K562 (cell line): ENCODE measurements around the gene ARHGEF6. TPM values are rescaled to one million over a fixed set of nuclear protein-coding genes. Genes with fewer than 3 reads are reported as not detected.

Source experiments
- ATAC-seq: fragments of 200-7000 bp; cut with Tn5 transposase; 3 replicates; pipeline ENCODE4 v1.9.1; 2020; ENCODE audit warnings: moderate library complexity
- BruUV-seq: library from RNA; stranded (reverse); fragments of 400-500 nt; replicated peaks from 2 replicates; lab custom pipeline; 2021; lab: Mats Ljungman, UMichigan
- CTCF ChIA-PET: fragments of 300-600 bp; formaldehyde crosslinking; extraction: SDS; loops from one replicate; lab custom pipeline; 2021; ENCODE audit warnings: low intra/inter-chr PET ratio; lab: Yijun Ruan, JAX
- POLR2A ChIA-PET: fragments of 300-600, 350-650 bp; sonication (Branson Sonifier 250); formaldehyde crosslinking; extraction: SDS; loops from one replicate; lab custom pipeline; 2021; ENCODE audit warnings: antibody characterized with exemption, inconsistent platforms; lab: Yijun Ruan, JAX
- DNase-seq, 4 experiments: peaks; one replicate each; pipeline versions ENCODE4 v3.0.0 to v3.0.0-alpha.2; 2011 to 2018; ENCODE audit warnings: low spot score in 3 of 4, mixed read lengths in 3 of 4; ENCODE audit errors: extremely low read depth in 1 of 4
- FAIRE-seq: peaks from 2 replicates; lab custom pipeline; 2011; peaks lifted over from hg19 to GRCh38; lab: Jason Lieb, UNC
- H2AFZ ChIP-seq: 2 replicates; pipeline ENCODE4 v1.6.0; 2011; ENCODE audit warnings: low read depth, low read length, control low read depth, inconsistent platforms
- H3K27ac ChIP-seq: fragments of 200-600 bp; 3 replicates; pipeline ENCODE4 v1.8.0; 2011; ENCODE audit warnings: low read depth, mild to moderate bottlenecking, control low read depth, inconsistent platforms, low read length, moderate library complexity, mixed read lengths; ENCODE audit errors: extremely low read depth
- H3K27me3 ChIP-seq, 2 experiments: fragments of 300-600 bp in 1 of 2; 2 replicates in 1 of 2; 3 replicates in 1 of 2; pipeline versions ENCODE4 v1.6.0 to v1.8.0; 2011; ENCODE audit warnings: inconsistent platforms in 2 of 2, low read length in 2 of 2, mild to moderate bottlenecking in 1 of 2, mixed read lengths in 1 of 2, moderate library complexity in 1 of 2; ENCODE audit not compliant: control insufficient read depth in 2 of 2, insufficient read depth in 2 of 2
- H3K36me3 ChIP-seq: fragments of 300-600 bp; 3 replicates; pipeline ENCODE4 v1.8.0; 2011; ENCODE audit warnings: mild to moderate bottlenecking, low read length, inconsistent platforms; ENCODE audit not compliant: control insufficient read depth, insufficient read depth
- H3K4me1 ChIP-seq, 2 experiments: fragments of 200-600 bp in 1 of 2; replicated peaks in 1 of 2; 2 replicates in 1 of 2; 3 replicates in 1 of 2; pipeline versions ENCODE4 v1.5.1 to v1.8.0; 2011; ENCODE audit warnings: inconsistent platforms in 2 of 2, low read length in 2 of 2, mild to moderate bottlenecking in 1 of 2, mixed read lengths in 1 of 2, moderate library complexity in 1 of 2; ENCODE audit not compliant: control insufficient read depth in 2 of 2, insufficient read depth in 2 of 2
- H3K4me2 ChIP-seq: 2 replicates; pipeline ENCODE4 v1.6.1; 2011; ENCODE audit warnings: low read length, control low read depth, inconsistent platforms, mixed read lengths; ENCODE audit not compliant: insufficient read depth
- H3K4me3 ChIP-seq: fragments of 200-600 bp; sonication (generic), shearing (Covaris generic); 2 replicates; pipeline ENCODE4 v1.5.1; 2016; ENCODE audit warnings: control low read depth, inconsistent platforms
- H3K79me2 ChIP-seq: fragments of 200-600 bp; 3 replicates; pipeline ENCODE4 v1.8.0; 2011; ENCODE audit warnings: low read length, inconsistent platforms; ENCODE audit not compliant: control insufficient read depth, insufficient read depth
- H3K9ac ChIP-seq, 2 experiments: 2 replicates each; pipeline versions ENCODE4 v1.6.0 to v1.6.1; 2011; ENCODE audit warnings: low read depth in 2 of 2, low read length in 2 of 2, control low read depth in 1 of 2, inconsistent platforms in 1 of 2, mild to moderate bottlenecking in 1 of 2, mixed read lengths in 1 of 2; ENCODE audit not compliant: insufficient read depth in 1 of 2
- H3K9me1 ChIP-seq: one replicate; pipeline ENCODE4 v1.6.0; 2011; ENCODE audit warnings: inconsistent platforms, mild to moderate bottlenecking, low read length, moderate library complexity; ENCODE audit not compliant: control insufficient read depth, insufficient read depth
- H3K9me3 ChIP-seq: replicated peaks from 2 replicates; pipeline ENCODE4 v1.5.1; 2011; ENCODE audit warnings: low read depth, low read length, inconsistent platforms; ENCODE audit not compliant: control insufficient read depth, insufficient read depth
- H4K20me1 ChIP-seq: replicated peaks from 2 replicates; pipeline ENCODE4 v1.6.1; 2011; ENCODE audit warnings: low read length, inconsistent platforms, mixed read lengths; ENCODE audit not compliant: control insufficient read depth, insufficient read depth
- NR1H2 ChIP-seq: sonication (generic); formaldehyde crosslinking; IDR thresholded peaks from 2 replicates; pipeline ENCODE4 v1.4.0; 2020; ENCODE audit warnings: mild to moderate bottlenecking, missing genetic modification reagents
- TRIM24 ChIP-seq, 2 experiments: fragments of 450-650 bp; IDR thresholded peaks; 2 replicates each; pipeline ENCODE4 v1.6.1; 2016
- ZBTB1 ChIP-seq: sonication (generic); formaldehyde crosslinking; IDR thresholded peaks from 2 replicates; pipeline ENCODE4 v1.8.1; 2023; ENCODE audit warnings: missing genetic modification reagents, low read depth, mild to moderate bottlenecking, borderline replicate concordance
- ZNF165 ChIP-seq: fragments of 250-450 bp; sonication (Bioruptor Pico); IDR thresholded peaks from 2 replicates; pipeline ENCODE4 v1.4.0; 2020; ENCODE audit warnings: borderline replicate concordance
- WGBS: fragments of 100-300 bp; shearing (Covaris generic); methylation state at CpG from one replicate; pipeline ENCODE4 v1.1.6; 2016; ENCODE audit warnings: low coverage, mixed read lengths; ENCODE audit not compliant: insufficient coverage; ENCODE audit errors: missing lambda C conversion rate; 5-methylcytosine and 5-hydroxymethylcytosine counted together
- in situ Hi-C: fragments of 300-500 bp; cut with MboI; formaldehyde crosslinking; loops from 4 replicates; pipeline ENCODE4 v1.15.0; 2018; ENCODE audit warnings: inconsistent platforms, mixed read lengths
- intact Hi-C: fragments of 100-400 bp; cut with micrococcal nuclease; formaldehyde crosslinking; loops from 2 replicates; pipeline ENCODE4 v1.14.2; 2022
- polyA plus RNA-seq, 8 experiments: library from polyadenylated mRNA; depleted of rRNA in 4 of 8; stranded (reverse) in 5 of 8; unstranded in 3 of 8; fragments of >200 nt; fragmentation: Nextera tagmentation in 2 of 8; fragmentation: Illumina TruSeq in 1 of 8; extraction: Ambion mirVana in 2 of 8; extraction: Trizol in 1 of 8; gene quantifications; 2 replicates each; pipeline versions ENCODE4 v1.2.1 to v1.2.3, GENCODE V29; 2011 to 2014; ENCODE audit warnings: inconsistent platforms in 1 of 8, missing spikeins in 1 of 8
- total RNA-seq, 7 experiments: library from RNA; depleted of rRNA in 6 of 7; stranded (reverse); fragments of >200 nt in 6 of 7; fragmentation: Illumina TruSeq in 2 of 7; extraction: Trizol in 2 of 7; gene quantifications; 2 replicates each; pipeline versions ENCODE4 v1.2.1 to v1.2.3, GENCODE V29; 2011 to 2021; ENCODE audit warnings: low replicate concordance in 1 of 7
- TF ChIP-seq, protein P1 (sequence below): fragments of 250-450 bp; sonication (Bioruptor Pico); IDR thresholded peaks from 2 replicates; pipeline ENCODE4 v1.8.0; 2022; ENCODE audit warnings: moderate library complexity, mild to moderate bottlenecking, inconsistent platforms

ARHGEF6 gene
- total and polyA plus RNA-seq, 9 of the 15 experiments (the other 6 are each of a cell fraction or from before 2014, with no cell fraction given) = 2.9 to 22.1 (median 13.3) TPM

DNA sequence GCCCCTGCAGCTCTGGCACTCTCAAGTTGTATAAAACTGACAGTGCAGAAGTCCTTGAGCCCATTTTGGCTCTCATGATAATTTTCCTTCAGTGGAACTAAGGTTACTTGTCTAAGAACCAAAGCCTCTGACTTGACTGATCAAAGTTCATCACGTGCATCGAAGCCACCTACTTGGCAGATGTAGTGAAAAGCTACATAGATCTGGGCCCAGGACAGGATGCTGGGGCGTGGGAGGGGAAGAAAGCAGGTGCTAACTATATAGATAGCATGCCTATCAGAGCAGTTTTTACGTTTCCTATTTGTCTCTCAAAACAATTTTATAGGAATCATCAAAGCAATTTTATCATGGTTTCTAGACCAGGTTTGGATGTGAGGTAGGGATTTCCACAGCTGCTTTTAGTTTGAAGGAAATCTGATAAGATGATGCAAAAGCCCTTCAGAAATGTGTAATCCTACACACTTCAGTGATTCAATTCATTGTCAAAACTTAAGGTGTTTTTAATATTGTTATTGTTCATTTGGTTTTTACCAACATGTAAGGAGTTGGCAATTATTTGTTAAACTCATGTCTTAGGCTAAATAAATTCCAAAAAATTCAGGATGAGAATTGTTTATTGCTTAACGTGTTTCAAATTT is 134.0 kb downstream of the ARHGEF6 start:
- intact Hi-C loops = no loop called here
- ChIA-PET POLR2A (interaction anchor here (0.8 kb wide), 1 partner anchor 234 kb away, joined by 3 read pairs; no protein-coding TSS in a partner anchor), CTCF (no interaction called here)
- Histone ChIP-seq H3K4me2 (no peak overlapping the region), H4K20me1 (no peaks in the 10 kb centered on the region), H3K27ac (no peak overlapping the region), H2AFZ (no peak overlapping the region), H3K9ac (no peak overlapping the region), H3K27me3 (peaks cover 2 to 12% of the 10 kb centered on the region in 2 experiments; a peak in 3 of 5 replicates), H3K4me3 (no peak overlapping the region), H3K4me1 (no peaks in the 10 kb centered on the region), H3K9me3 (no peaks in the 10 kb centered on the region), H3K36me3 (no peaks in the 10 kb centered on the region), H3K9me1 (no peaks in the 10 kb centered on the region), H3K79me2 (no peaks in the 10 kb centered on the region)
- in situ Hi-C loops = no loop called here
- BruUV-seq = no TSS peak
- 0% methylated on average over 5 of the region's 5 CpGs for WGBS
- ATAC-seq = no peak
- no peak for FAIRE-seq
- no peak for DNase-seq
- TF ChIP-seq, protein P1, sequence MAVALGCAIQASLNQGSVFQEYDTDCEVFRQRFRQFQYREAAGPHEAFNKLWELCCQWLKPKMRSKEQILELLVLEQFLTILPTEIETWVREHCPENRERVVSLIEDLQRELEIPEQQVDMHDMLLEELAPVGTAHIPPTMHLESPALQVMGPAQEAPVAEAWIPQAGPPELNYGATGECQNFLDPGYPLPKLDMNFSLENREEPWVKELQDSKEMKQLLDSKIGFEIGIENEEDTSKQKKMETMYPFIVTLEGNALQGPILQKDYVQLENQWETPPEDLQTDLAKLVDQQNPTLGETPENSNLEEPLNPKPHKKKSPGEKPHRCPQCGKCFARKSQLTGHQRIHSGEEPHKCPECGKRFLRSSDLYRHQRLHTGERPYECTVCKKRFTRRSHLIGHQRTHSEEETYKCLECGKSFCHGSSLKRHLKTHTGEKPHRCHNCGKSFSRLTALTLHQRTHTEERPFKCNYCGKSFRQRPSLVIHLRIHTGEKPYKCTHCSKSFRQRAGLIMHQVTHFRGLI (CRISPR knock-in tag) = no peak
- TF ChIP-seq TRIM24 (IDR thresholded peaks at IDR 0.05) = peak in 1 of 2 experiments; percentile 61; a peak in 1 of 4 replicates

DNA sequence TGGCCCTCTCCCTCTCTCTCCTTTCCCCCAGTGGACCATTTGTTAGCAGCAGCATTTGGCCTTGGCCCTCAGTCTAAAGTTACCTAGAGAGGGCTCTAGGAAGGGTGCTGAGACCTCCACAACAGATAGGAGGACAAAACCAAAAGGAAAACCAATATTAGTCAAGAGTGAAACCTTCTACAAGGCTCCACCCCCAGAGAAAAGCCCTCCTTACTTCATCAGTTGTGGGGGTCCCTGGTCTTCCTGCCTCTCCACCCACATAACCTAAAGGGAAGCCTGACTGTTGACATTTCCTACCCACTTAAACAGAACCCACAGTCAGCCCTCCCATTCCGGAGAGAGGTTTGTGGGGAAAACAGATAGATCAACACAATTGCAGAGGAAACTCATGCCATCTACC is 137.5 kb downstream of the ARHGEF6 start:
- CTCF ChIA-PET = no interaction called here

More for the DNA sequence above, 137.5 kb downstream of the ARHGEF6 start:
- H2AFZ ChIP-seq = no peak overlapping the region
- no peaks in the 10 kb centered on the region for H3K9me3 ChIP-seq
- H3K4me2 ChIP-seq = no peak overlapping the region
- H3K79me2 ChIP-seq = no peaks in the 10 kb centered on the region
- POLR2A ChIA-PET = no interaction called here
- no TSS peak for BruUV-seq
- intact Hi-C loops (no loop called here), in situ Hi-C loops (no loop called here)
- WGBS = 9% methylated on average over 1 of the region's 1 CpG
- TF ChIP-seq NR1H2 (CRISPR knock-in tag) = no peak
- TF ChIP-seq ZBTB1 = no peak
- TF ChIP-seq ZNF165 (CRISPR knock-in tag) = no peak
- no peaks in the 10 kb centered on the region for H3K9me1 ChIP-seq
- H3K27me3 ChIP-seq = peaks cover 0 to 4% of the 10 kb centered on the region in 2 experiments; a peak in 1 of 5 replicates
- no peak overlapping the region for H3K4me3 ChIP-seq
- FAIRE-seq = no peak
- H3K27ac ChIP-seq = no peak overlapping the region
- ATAC-seq = no peak
- H3K4me1 ChIP-seq = no peaks in the 10 kb centered on the region
- H3K36me3 ChIP-seq = no peaks in the 10 kb centered on the region
- DNase-seq = no peak
- H4K20me1 ChIP-seq = no peaks in the 10 kb centered on the region
- H3K9ac ChIP-seq = no peak overlapping the region
